IPS-15b (cell line): Measurements from ENCODE around the gene CIRBP.
A peak's percentile ranks its signal among the peaks of the same experiment; 100 is the strongest.

Experiments
- H3K27me3 ChIP-seq: one replicate; pipeline ENCODE4 v1.6.1; 2013; ENCODE audit warnings: low read length; ENCODE audit not compliant: control insufficient read depth, insufficient read depth
- H3K36me3 ChIP-seq: one replicate; pipeline ENCODE4 v1.6.1; 2013; ENCODE audit warnings: low read length; ENCODE audit not compliant: control insufficient read depth, insufficient read depth
- H3K4me1 ChIP-seq: one replicate; pipeline ENCODE4 v1.6.1; 2013; ENCODE audit warnings: mild to moderate bottlenecking, low read length; ENCODE audit not compliant: control insufficient read depth, insufficient read depth
- H3K4me3 ChIP-seq: one replicate; pipeline ENCODE4 v1.5.1; 2013; ENCODE audit warnings: low read depth, low read length
- H3K9ac ChIP-seq: one replicate; pipeline ENCODE4 v1.6.1; 2013; ENCODE audit warnings: low read depth, mild to moderate bottlenecking, low read length
- H3K9me3 ChIP-seq: one replicate; pipeline ENCODE4 v1.6.1; 2013; ENCODE audit warnings: mild to moderate bottlenecking, low read length; ENCODE audit not compliant: control insufficient read depth, insufficient read depth

CIRBP gene

GRCh38 chr19:1255186-1256161 is 13.7 kb upstream of the CIRBP start:
- Histone ChIP-seq H3K4me3 (no peak overlapping the region), H3K27me3 (no peaks in the 10 kb centered on the region), H3K36me3 (peaks cover 50% of the 10 kb centered on the region), H3K9ac (no peak overlapping the region), H3K9me3 (no peaks in the 10 kb centered on the region), H3K4me1 (peaks cover 8% of the 10 kb centered on the region)

DNA sequence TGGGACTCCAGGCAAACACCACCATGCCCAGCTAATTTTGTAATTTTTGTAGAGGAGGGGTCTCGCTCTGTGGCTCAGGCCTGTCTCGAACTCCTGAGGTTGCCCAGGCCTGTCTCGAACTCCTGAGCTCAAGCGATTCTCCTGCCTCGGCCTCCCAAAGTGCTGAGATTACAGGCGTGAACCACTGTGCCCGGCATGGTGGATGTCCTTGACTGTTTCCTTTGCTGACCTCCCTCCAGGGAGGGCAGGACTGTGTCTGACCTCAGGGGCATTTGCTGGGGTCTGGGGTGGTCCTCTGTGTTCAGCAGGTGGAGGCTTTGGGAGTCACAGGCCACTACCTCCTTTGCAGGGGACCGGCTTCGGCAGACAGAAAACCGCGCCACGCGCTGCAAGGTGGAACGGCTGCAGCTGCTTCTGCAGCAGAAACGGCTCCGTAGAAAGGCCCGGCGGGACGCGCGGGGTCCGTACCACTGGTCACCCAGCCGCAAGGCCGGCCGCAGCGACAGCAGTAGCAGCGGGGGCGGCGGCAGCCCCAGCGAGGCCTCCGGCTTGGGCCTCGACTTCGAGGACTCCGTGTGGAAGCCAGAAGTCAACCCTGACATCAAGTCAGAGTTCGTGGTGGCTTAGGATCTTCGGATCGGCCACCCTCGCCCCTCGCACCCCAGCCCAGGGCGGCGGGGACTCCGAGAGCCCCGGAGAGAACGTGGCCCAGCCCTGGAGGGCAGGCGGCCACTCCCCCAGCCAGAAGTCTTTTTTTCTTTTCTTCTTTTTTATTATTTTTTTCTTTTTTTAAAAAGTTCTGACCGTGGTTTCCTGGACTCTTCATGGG is 12.3 kb upstream of the CIRBP start:
- peaks cover 8% of the 10 kb centered on the region for H3K4me1 ChIP-seq
- H3K9ac ChIP-seq, result no peak overlapping the region
- no peak overlapping the region for H3K4me3 ChIP-seq
- H3K27me3 ChIP-seq, result no peaks in the 10 kb centered on the region
- peaks cover 45% of the 10 kb centered on the region for H3K36me3 ChIP-seq
- no peaks in the 10 kb centered on the region for H3K9me3 ChIP-seq

DNA sequence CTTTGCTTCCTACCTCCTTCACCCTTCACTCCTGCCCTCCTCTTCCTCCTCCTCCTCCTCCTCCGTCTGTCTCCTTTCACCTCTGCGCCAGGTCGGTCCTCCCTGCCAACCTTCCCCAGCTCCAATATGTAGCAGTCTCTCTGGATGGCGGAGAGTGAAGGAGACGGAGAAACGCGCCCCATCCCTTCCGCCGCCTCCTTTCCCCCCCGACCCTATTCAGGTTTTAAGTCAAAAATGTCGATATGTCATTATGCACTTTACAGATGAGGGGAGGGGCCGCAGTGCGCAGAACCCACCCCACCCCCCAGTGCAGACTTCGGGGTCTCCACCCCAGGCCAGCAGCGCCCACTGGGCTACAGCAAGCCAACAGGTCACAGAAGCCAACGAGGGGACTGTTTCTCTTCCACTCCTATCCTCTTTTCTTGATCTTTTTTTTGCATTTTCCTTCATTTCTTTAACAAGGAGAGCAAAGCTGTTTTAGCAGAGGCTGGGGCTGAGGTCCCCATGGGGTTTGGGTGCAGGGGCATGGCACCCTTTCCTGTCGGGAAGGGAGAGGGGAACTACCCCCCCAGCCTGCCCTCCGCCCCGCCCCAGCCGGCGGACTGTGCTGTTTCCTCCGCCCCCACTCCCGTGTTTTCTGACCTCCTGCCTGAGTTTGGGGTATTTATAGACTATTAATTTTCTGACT is 11.5 kb upstream of the CIRBP start:
- Histone ChIP-seq H3K9ac (no peak overlapping the region), H3K36me3 (peaks cover 44% of the 10 kb centered on the region)

DNA sequence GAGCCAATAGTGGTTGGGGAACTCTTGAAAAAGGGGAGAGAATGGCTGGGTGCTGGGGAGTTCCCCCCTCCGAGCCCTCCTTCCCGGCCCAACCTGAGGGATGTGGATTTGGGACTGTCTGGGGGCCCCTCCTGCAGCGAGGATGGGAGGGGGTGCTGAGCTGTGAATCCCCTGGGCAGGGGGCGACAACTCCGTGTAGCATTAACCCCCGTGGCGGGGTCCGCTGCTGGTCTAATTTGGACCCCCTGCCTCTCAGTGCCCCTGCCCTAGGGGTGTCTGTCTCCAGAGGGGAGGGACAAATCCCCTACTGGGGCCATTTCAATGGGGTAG is 11.0 kb upstream of the CIRBP start:
- Histone ChIP-seq H3K27me3 (no peaks in the 10 kb centered on the region), H3K9me3 (no peaks in the 10 kb centered on the region), H3K4me3 (no peak overlapping the region), H3K4me1 (peaks cover 8% of the 10 kb centered on the region), H3K36me3 (peaks cover 44% of the 10 kb centered on the region), H3K9ac (no peak overlapping the region)

More for the DNA sequence above, 11.5 kb upstream of the CIRBP start:
- H3K4me3 ChIP-seq, result no peak overlapping the region
- H3K27me3 ChIP-seq, result no peaks in the 10 kb centered on the region
- no peaks in the 10 kb centered on the region for H3K9me3 ChIP-seq
- H3K4me1 ChIP-seq, result peaks cover 8% of the 10 kb centered on the region

GRCh38 chr19:1258707-1259205 is 10.4 kb upstream of the CIRBP start:
- Histone ChIP-seq H3K27me3 (no peaks in the 10 kb centered on the region), H3K9ac (no peak overlapping the region), H3K36me3 (peaks cover 40% of the 10 kb centered on the region), H3K9me3 (no peaks in the 10 kb centered on the region), H3K4me3 (no peak overlapping the region), H3K4me1 (peaks cover 8% of the 10 kb centered on the region)

DNA sequence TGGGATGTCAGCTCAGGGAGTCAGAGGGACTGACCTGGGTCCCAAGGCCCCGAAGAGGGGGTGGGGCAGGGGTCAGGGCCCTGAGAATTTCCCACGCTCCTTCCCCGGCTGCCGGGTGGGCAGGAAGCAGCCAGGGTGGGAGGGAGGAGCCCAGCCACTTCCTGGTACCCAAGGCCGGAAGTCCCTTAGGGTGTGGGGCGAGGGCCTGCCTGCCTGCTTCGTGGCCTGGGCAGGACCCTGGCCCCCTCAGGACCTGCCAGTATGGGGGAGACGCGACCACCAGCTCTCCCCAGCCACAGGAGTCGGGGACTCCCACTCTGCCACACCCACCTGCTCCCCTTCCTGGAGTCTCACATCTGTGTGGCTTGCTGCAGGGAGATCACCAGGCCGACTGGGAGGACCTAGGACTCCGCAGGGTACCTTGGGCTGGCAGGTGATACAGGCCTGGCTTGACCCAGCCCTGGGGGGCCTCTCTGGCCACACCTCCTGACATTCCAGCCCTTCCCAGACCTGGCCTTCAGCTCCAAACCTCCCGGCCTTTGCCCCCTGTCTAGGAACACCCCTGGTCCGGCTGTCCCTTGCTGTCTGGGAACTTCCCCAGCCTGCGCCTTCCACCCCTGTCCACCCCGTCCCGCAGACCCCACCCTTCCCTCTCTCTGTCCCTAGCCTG is 9.8 kb upstream of the CIRBP start:
- H3K36me3 ChIP-seq, result peaks cover 35% of the 10 kb centered on the region
- no peaks in the 10 kb centered on the region for H3K27me3 ChIP-seq
- H3K9me3 ChIP-seq, result no peaks in the 10 kb centered on the region
- peak overlapping the region; percentile 32 for H3K4me3 ChIP-seq
- H3K4me1 ChIP-seq, result peaks cover 8% of the 10 kb centered on the region
- H3K9ac ChIP-seq, result no peak overlapping the region

DNA sequence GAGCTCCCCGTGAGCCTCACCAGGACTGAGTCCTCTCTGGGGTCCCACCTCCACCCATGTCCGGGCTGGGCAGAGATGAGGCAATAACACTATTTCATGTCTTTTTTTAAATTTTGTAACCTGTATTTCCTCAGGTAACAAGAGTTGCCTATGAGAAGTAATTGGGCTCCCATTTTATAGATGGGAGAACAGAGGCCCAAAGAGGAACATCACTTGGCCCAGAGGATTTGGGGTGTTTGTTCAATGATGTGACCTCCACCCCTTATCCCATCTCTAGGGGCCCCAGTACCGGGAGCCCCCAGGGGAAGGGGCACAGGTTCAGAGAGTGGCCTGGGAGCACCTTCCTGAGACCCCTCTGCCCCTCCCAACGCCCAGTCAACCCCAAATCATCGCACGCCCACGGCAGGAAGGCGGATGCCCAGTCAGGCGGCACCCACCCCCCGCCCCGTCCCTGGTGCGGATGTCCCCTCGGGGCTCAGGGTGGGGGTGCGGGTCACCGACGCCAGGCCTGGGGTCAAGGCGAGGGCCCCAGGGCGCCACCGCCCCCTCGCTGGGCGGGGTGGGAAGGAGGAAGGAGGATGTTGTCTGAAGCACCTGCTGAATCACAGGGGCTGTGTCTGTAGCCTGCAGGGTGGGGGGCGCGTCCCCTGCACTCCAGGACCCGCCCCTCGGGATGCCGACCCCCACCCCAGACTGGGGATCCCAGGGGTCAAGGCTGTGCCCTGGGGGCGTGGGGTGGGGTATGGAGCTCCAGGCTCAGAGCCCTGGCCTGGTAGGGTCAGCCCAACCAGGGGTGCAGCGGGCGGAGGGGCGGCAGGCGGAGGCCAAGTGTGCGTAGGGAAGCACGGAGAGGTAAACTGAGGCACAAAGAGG is 9.0 kb upstream of the CIRBP start:
- Histone ChIP-seq H3K9me3 (no peaks in the 10 kb centered on the region), H3K9ac (no peak overlapping the region), H3K27me3 (no peaks in the 10 kb centered on the region), H3K4me3 (peak overlapping the region; percentile 32), H3K36me3 (peaks cover 29% of the 10 kb centered on the region), H3K4me1 (peaks cover 12% of the 10 kb centered on the region)

DNA sequence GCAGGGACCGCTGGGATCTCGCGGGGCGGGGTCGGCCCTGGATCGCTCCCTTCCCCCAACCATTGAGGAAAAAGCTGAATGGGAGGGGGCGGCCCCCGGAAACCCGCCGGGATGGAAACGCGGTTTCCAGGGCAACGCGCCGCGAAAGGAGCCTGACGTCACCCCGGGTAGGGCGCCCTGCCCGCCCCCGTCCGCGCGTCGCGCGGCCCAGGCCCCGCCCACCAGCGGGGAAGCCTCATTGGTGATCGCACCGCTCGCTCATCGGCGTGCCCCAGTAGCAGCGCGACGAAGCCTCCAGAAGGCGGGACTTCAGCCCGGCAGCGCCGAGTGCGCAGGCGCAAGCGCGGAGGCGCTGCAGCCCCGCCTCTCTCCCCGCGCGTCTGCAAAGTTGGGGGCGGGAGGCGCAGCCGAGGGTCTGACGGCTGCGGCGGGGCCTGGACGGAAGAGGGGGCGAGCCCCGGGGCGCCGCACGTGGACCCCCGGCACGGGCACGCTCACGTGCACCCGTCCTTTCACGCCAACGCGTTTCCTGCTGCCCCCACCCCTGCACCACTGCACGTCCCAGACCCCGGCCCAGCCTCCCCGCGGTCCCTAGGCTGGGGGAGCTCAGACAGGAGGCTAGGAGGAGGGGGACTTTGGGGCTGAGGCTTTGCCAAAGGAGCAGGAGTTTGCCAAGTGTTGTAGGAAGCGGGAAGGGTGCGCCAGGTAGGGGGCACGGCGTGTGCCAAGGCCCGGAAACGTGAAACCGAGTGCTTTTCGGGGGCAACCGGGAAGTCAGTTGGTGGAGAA is 8.2 kb upstream of the CIRBP start:
- H3K4me1 ChIP-seq, result peaks cover 14% of the 10 kb centered on the region
- peak overlapping the region; percentile 91 for H3K4me3 ChIP-seq
- H3K36me3 ChIP-seq, result peaks cover 22% of the 10 kb centered on the region

DNA sequence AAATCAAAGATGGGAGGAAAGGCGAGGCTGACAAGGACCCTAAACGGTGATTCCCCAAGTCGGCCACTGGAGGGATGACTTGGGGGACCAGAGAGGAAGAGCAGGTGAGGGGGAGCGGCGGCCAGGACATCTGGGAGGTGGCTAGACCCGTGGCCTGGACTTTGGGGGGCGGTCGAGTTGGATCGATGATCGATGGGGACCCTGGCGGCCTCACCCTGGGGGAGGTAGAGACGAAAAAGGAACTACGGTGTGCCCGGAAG is 7.7 kb upstream of the CIRBP start:
- Histone ChIP-seq H3K4me3 (peak overlapping the region; percentile 91), H3K4me1 (peaks cover 14% of the 10 kb centered on the region), H3K9ac (peak overlapping the region; percentile 68), H3K27me3 (no peaks in the 10 kb centered on the region), H3K36me3 (peaks cover 20% of the 10 kb centered on the region), H3K9me3 (no peaks in the 10 kb centered on the region)

More for the DNA sequence above, 8.2 kb upstream of the CIRBP start:
- no peaks in the 10 kb centered on the region for H3K9me3 ChIP-seq
- no peaks in the 10 kb centered on the region for H3K27me3 ChIP-seq
- peak overlapping the region; percentile 68 for H3K9ac ChIP-seq
